ENCODE measurements around the gene ACOXL.

Gene ACOXL

DNA sequence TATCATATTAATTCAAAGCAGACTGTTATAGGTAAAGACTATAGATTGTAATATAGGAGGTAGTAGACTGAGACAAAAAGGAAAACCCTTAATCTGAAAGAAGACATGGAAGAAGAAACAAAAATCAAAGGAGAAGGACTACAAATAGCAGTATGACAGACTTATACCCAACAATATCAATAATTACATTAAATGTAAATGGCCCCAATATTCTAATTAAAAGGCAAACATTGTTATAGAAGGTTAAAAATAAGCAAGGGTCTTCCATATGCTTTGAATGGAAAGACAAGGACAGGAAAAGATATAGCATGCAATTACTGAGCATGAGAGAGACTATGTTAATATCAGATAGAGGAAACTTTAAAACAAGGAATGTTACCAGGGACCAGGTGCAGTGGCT is 278.8 kb downstream of the ACOXL start:
- DNase-seq (ENCODE audit: low spot score) = no peak

DNA sequence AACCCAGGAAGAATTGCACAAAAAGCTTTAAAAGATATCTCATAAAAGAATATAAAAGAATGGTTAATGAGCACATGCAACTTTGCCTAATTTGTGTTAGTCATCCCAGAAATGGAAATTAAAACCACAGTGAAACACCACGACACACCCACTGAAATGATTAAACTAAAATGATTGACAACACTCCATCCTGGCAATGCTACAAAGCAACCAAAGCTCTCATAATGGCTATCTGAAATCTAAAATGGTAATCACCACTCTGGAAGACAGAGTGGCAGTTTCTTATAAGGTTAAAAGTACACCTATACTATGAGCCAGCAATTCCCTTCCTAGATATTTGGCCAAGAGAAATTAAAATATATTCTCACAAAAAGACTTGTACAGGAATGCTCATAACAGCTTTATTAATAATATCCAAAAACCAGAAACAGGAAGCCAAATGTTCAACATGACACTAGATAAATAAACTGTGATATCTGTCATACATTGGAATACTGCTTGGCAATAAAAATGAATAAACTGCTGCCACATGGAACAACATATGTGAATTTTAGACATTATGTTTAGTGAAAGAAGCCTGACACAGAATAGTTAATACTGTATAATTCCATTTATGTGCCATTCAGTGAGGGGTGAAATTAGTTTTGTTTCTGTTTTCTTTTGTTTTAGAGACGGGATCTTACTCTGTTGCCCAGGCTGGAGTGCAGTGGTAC is 283.1 kb downstream of the ACOXL start:
- DNase-seq (ENCODE audit: low spot score) = no peak

DNA sequence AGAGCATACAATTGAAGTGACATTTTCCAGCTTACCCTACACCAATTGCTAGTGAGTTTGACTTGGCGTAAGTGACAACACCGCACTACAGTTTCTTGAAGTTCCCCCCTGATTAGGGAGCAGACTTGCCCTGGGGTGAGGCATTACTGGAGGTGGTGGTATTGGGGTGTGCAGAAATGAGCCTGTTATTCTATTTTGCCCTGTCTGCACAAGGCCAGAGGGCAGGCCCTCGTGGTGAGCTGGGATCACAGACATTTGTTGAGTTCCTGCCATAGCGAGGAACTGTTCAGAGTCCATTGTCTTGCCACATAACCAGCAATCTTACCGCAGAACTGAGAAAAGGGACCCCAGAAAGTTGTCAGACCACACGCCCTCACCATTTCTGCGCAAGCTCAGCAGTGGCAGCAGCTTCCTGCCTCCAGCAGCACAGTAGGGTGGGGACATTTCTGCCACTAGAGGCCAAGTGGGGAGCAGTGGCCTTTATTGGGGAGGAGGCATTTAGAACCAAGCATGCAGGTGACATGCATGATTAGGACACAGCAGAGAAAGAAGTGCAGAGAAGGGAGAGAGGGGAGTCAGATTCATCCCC is 284.8 kb downstream of the ACOXL start:
- no peak for DNase-seq (ENCODE audit: low spot score)

DNA sequence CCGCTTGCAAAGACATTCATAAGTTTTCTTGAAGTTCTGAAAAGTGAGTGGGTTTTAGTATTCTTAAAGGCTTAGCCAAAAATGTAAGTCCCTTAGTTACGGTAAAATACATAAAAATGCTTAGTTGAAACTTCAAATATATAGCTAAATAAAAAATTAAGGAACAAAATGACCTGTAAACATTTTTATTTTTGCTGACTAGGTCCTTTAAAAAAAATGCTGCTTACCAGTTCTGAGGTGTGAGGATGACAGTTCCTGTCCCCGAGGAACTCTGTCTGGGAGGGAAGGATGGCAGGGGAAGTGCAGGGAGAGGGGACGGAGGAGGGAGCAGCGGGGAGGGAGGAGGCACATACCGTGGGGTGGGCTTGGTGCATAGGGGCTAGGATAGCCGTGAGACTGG is 285.5 kb downstream of the ACOXL start:
- no peak for DNase-seq (ENCODE audit: low spot score)

DNA sequence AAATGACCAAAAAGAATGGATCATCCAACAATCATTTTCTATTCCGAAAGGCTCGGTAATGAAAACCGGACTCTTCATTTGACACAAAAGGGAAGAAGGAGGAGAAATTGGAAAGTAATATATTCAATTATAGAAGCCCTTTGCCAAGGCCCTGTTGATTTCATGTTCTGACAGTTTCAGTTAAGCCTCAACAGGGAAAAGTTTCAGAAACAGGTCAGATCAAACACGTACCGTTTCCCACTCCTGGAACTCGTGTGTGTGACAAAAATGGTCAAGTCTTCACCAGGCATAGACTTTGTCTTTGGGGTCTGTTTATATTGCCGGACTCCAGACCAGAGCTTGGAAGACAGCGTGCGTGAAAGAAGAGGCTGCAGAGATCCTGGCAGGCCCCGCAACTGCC is 287.0 kb downstream of the ACOXL start:
- no peak for DNase-seq (ENCODE audit: low spot score)

DNA sequence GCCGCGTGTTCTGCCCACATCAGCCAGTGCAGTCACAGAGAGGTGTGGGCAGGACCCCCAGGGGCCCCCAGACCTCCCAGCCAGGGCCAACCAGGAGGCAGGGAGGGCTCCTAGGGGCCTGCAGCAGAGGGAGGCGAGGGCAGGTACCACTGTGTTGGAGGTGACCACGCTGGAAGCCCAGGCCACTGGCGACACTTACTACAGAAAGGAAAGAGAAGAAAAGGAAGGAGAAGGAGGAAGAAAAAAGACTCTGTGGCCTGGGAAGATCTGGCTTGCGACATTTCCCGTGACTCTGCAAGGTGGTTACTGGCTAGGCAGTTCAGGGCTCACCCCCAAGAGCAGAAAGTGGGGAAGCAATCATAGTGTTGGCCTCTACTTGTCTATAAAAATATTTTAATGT is 290.3 kb downstream of the ACOXL start:
- no peak for DNase-seq (ENCODE audit: low spot score)

DNA sequence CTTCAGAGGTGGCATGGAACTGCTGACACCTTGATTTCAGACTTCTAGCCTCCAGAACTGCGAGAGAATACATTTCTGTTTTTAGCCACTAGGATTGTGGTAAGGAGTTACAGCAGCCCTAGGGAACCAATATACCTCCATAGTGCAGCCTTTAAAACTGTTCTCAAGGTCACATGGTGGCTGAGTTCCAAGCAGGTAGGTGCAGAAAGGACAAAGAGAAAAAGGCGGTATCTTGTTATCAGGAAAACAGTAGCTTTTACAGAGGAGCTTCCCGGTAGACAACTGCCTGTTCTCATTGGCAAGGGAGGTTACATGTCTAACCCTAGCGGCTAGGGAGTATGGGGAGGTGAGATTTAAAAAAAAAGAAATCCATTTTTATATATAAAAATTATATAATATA is 292.1 kb downstream of the ACOXL start:
- no peak for DNase-seq (ENCODE audit: low spot score)

DNA sequence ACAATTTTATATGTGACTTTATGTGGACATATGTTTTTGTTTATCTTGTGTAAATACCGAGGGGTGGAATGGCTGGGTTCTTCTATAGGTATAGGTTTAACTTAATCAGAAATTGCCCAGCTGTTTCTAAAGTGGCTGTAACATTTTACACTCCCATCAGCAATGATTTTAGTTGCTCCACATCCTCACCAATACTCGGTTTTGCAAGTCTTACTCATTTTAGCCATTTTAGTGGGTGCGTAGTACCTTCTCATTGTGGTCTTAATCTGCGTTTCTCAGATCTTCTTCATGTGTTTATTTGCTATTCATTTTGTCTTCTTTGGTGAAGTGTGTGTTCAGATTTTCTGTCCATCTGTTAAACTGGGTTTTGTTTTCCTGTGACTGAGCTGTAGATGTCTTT is 292.9 kb downstream of the ACOXL start:
- DNase-seq (ENCODE audit: low spot score) = no peak

DNA sequence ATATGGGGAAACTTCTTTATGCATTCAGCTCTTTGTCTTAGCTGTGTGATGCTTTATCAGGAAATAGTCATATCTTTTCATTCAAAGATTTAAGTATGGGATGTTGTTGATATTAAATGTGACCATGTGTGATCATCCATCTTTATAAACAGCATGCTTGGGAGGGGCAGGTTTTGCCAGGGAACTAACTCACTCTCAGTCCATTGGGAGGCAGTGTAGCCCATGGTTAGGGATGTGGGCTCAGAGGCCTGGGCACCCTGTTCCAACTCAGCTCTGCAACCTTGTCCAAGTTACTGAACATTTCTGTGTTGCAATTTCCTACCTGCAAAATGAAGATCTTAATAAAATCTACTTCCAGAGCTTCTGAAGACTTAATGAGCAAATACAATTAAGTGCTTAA is 296.3 kb downstream of the ACOXL start:
- DNase-seq (ENCODE audit: low spot score) = no peak

DNA sequence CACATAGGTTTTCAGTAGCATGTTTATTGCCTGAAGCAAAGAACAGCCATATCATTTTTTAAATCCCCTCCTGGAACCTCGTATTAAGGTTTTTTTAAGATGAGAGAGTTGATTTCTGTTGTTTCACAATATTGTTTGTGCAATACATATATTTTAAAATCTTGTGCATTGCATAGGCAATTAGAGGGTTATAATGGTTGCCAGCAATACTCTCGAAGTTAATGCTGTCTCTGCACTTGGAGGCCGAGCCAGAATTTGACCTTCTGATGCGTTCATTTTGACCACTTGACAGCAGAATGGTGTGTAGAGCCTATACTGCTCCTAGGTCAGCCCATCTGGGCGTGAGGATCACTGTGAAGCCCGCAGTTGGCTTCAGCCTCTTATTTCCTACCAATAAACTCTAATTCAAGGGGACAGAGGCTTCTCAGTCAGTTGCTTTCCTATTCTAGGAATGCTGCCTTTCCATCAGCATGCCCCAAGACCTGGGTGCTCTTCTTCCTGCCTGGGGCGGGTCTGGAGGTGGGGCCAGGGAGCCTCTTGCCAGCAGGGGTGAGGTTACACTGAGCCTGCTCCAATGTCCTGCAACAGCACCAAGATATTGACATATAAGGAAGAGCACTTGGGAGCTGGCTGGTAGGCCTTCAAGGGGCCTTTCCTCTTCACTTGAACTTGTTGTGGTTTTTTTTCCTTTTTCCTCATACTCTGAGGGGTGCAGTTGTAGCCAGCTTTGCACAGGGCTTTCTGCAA is 297.0 kb downstream of the ACOXL start:
- no peak for DNase-seq (ENCODE audit: low spot score)

DNA sequence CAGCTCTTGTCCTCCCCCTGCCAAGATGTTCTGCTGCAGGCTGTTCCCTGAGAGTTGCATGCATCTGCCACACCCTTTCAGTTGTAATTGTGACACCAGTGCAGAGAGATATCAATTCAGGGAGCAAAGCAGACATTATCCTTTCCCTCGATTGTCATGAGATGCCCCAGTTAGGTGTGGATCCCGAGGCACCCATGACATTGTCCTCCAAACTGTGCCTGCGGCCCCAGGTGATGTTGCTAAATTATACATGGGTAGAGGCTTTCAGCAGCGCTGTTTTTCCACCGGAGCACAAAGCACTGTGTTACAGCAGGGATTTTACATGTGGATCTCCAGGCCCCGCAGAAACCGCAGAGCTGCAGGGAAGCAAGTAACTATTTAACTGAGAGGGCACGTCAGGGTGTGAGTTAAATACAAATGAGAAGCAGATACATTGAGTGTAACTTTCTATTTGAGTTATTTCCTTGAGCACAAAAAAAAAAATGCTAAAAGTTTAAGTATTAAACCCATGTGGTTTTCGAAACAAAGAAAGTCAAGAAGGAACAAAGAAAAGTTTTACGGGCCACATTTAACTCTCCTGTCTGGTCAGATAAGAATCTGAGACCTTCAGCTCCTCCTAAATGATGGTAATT is 298.0 kb downstream of the ACOXL start:
- DNase-seq (ENCODE audit: low spot score) = no peak

DNA sequence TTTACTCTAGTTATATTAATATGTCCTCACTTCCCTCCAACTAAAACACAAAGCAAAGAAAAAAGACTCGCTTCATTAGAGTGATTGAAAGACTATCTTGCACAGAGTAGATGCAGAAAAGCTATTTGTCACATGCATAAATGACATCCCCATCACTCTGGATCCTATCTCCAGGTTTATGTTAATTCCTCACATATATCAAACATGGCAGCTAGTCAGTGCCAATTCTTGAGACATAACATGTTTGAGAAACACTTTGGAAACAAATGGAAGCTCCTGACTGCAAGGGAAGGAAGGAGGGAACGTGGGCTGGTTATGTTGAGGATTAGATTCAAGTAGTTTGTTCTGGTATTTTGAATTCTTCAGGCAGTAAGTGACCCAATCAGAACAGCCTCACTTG is 298.6 kb downstream of the ACOXL start:
- no peak for DNase-seq (ENCODE audit: low spot score)

DNA sequence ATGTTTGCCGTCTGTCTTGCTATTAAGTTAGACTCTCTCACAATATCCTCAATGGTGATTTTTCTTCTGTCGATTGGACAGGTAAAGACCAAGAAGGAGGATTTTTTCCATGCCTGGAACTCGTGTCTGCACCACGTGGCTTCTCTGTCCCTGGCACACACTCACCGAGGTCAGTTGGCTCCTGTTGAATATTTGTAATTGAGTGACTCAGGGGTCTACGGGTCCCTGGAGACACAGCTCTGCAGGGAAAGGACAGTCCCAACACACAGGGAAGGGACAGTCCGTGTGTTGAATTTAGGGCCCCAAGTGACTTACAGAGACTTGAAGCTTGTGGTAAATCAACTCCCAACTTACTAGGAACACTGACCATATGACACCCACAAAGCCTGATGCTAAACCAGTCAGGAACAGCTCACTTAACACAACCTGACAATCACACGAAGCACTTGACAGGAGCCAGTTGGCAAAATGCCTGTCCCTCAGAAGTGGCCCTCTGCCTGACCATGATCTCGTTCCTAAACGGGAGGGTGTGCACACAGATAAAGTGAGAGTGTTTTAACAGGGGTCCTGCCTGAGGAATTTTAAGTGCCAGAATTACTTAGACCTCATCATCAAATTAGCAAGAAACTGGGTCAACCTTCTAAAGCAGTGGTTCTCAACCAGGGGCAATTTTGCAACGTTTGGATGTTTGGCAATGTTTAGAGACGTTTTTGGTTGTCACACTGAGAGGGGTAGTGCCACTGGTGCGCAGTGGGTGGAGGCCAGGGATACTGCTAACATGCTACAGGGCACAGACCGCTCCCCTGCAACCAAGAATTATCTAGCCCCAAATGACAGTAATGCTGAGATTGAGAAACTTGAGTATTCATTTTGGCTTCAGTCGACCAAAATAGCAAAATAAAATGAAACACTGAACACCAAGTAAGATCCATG is 299.4 kb downstream of the ACOXL start:
- no peak for DNase-seq (ENCODE audit: low spot score)

DNA sequence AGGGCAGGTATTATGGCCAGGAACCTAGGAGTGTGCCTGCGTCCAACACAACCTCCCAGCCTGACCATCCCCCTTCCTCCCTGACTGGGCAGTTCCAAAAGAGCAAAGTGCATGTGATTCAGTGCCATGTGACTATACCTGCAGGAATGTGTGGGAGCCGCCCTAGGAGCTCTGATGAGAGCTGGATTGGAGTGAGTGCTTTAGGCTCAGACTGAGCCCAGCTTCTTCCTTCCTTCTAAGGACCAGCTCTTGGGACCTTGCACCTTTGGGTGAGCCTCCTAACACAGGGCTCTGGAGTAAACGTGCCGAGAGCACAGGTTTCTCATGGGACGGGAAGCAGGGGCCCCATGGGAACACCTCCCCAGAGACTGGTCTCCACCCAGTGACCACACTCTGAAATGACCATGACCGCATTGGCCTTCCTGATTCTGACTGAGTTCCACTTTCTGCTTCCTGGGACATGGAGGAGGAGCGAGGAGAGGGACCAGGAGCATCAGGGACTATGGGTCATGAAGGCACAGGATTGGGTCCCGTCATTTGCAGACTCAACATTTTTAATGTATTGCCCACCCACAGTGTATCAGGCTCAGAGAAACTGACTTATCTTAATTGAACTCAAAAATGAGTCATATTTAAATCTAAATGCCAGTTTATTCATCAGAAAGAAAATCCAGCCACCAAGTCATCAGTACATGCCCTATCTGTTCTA is 300.5 kb downstream of the ACOXL start:
- DNase-seq (ENCODE audit: low spot score) = no peak

DNA sequence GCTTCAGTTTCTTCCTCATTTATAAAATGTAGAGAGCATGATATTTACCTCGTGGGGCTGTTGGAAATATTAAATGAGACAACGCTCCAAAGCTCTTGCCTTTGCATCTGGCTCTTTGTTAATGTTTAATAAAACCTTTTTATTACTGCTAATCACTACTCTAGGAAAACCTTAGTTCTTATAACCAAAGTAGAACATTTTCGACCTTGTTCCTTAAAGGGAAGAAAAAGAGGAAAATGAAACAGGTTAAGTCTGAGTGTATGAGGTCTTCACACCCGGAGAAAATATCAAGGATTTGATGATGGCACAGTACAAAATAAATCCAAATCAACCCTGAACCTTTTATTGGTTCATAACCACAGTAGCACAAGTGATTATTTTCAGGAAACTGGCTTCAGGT is 301.8 kb downstream of the ACOXL start:
- no peak for DNase-seq (ENCODE audit: low spot score)

DNA sequence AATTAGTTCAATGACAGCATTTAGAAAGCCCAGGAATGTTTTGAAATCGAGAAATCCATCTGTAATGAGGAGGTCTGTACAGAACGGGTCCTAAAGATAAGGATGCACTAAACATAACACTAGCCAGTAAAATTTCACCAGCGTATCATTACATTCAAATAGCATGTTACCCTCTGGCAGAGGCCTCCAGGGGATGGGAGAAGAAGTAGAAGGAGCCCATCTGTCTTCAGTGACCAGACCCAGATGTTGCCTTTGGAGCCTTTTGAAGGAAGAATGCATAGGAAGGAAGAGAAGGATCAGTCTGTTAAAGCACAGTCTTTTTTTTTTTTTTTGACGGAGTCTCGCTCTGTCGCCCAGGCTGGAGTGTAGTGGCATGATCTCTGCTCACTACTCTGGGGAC is 302.2 kb downstream of the ACOXL start:
- no peak for DNase-seq (ENCODE audit: low spot score)

DNA sequence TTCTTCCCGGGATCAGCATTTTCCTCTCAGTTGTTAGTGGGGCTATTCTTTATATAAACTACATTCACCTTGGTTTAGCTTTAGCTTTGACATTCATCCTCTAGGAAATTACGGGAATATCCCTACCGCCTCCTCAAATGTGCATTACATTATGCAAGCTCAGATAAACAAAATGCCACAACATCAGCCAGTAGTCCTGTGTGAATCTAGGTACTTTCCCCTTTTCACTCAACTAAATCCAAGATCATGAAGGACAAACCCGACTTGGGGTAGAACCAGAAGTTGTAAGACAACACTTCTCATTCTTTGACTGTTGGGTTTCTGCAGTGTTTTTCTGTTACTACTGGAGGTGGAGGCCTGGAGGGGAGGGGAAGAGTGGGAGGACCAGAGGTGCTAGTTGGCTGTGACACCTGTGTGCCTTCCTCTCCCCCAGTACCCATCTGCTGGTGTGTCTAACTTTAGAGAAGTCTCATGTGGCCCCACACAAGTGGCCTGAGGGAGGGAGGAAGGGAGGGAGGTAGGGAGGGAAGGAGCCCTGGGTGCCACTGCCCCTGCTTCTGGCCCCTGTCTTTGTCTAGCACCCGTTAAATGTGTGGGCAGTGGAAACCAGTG is 303.6 kb downstream of the ACOXL start:
- DNase-seq (ENCODE audit: low spot score) = no peak

DNA sequence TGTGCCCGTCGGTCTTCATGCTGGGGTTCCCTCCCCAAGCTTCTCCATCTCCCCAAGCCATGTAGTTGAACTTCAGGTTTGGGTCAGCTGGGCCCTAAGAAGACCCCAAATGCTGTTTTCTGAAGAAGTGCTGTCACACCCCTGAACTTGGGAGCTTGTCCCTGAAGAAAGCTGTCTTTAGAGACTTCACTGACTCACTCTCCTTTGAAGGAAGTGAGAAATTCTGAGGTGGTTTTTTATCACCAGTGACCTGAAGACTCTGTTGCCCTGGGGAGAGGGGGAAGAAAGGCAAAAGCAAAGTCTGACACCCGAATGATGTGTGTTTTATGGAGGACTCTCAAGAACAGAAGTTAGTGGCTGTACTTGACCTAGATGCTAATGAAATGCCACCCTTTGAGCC is 304.8 kb downstream of the ACOXL start:
- DNase-seq (ENCODE audit: low spot score) = no peak

DNA sequence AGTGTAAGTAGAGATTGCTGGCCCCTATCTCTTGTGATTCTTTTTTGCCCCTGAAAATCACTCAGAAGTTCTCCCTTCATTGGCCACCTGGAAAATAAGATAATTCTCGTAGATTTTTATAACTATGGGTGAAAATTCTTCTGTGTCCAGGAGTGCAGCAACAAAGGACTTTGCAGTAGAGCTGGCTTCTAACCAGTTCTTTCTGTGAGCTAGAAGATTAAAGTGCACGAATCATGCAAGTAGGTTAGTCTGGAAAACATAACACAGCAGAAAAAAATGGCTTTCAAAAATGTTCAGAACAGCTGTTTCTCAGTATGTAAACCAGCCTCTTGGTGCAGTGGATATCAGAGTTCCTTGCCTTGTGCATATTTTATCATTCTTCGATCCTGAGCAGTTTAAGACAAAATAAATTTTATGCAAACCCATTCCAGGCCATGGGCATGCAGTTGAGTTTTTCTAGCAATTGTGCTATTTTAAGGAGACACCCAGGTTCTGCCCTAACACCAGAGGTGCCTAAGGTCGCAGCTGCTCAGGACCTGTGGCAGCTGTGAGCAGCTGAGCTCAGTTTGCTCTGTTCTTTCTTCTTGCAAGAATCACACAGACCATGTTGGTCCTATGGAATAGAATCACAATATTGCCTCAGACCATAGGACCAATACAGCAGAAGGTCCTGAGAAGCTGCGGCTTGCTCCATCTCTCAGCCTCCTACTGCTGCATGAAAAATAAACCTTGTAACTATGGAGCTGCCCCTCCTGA is 307.4 kb downstream of the ACOXL start:
- no peak for DNase-seq (ENCODE audit: low spot score)
